Measurements from ENCODE around the gene MVD.

The MVD gene

GRCh38 chr16:88634141-88634993, 28.5 kb downstream of the MVD start:
- DNase-seq, result no peak
- peaks cover 0 to 16% (median 14%) of the 10 kb centered on the region in 4 donors for H3K4me1 ChIP-seq
- intact Hi-C loops (cut with DNase I; ENCODE audit: low total_unique reads), result no loop called here
- TF ChIP-seq CTCF (IDR thresholded peaks at IDR 0.05), result no peak
- peaks cover 0 to 54% of the 10 kb centered on the region in 2 donors for H3K27me3 ChIP-seq
- peak overlapping the region; percentile 30 to 44 for H3K4me3 ChIP-seq
- H3K9me3 ChIP-seq, result no peaks in the 10 kb centered on the region
- peaks cover 32 to 42% (median 40%) of the 10 kb centered on the region in 3 donors for H3K36me3 ChIP-seq
- H3K27ac ChIP-seq, result no peak overlapping the region

- Histone ChIP-seq H3K4me1 (peaks cover 0 to 16% (median 14%) of the 10 kb centered on the region in 4 donors), H3K4me3 (peak overlapping the region in 1 of 2 donors; percentile 44), H3K9me3 (no peaks in the 10 kb centered on the region), H3K36me3 (peaks cover 37 to 49% (median 47%) of the 10 kb centered on the region in 3 donors), H3K27me3 (peaks cover 0 to 47% of the 10 kb centered on the region in 2 donors), H3K27ac (no peak overlapping the region)
- TF ChIP-seq CTCF (IDR thresholded peaks at IDR 0.05), result no peak
- peak in 1 of 2 donors; percentile 37 for DNase-seq
- intact Hi-C loops (cut with DNase I; ENCODE audit: low total_unique reads), result no loop called here
These were observed 29.2 kb downstream of the MVD start for GRCh38 chr16:88633684-88634140.

GRCh38 chr16:88632587-88632930, 30.3 kb downstream of the MVD start:
- H3K27ac ChIP-seq, result no peak overlapping the region
- peaks cover 0 to 16% (median 14%) of the 10 kb centered on the region in 4 donors for H3K4me1 ChIP-seq
- peaks cover 0 to 36% of the 10 kb centered on the region in 2 donors for H3K27me3 ChIP-seq
- no peak overlapping the region for H3K4me3 ChIP-seq
- H3K36me3 ChIP-seq, result peaks cover 43 to 60% (median 58%) of the 10 kb centered on the region in 3 donors
- H3K9me3 ChIP-seq, result no peaks in the 10 kb centered on the region
- DNase-seq, result no peak
- no peak for TF ChIP-seq CTCF (IDR thresholded peaks at IDR 0.05)
- intact Hi-C loops (cut with DNase I; ENCODE audit: low total_unique reads), result no loop called here

GRCh38 chr16:88631920-88632586, 30.8 kb downstream of the MVD start:
- Histone ChIP-seq H3K27me3 (peaks cover 0 to 33% of the 10 kb centered on the region in 2 donors), H3K4me1 (peaks cover 0 to 16% (median 14%) of the 10 kb centered on the region in 4 donors), H3K36me3 (peaks cover 48 to 65% (median 63%) of the 10 kb centered on the region in 3 donors), H3K9me3 (no peaks in the 10 kb centered on the region), H3K4me3 (no peak overlapping the region), H3K27ac (no peak overlapping the region)
- TF ChIP-seq CTCF (IDR thresholded peaks at IDR 0.05), result no peak
- intact Hi-C loops (cut with DNase I; ENCODE audit: low total_unique reads), result no loop called here
- no peak for DNase-seq

GRCh38 chr16:88631384-88631783, 31.5 kb downstream of the MVD start:
- no peak overlapping the region for H3K27ac ChIP-seq
- no peak overlapping the region for H3K4me3 ChIP-seq
- H3K9me3 ChIP-seq, result no peaks in the 10 kb centered on the region
- intact Hi-C loops (cut with DNase I; ENCODE audit: low total_unique reads), result no loop called here
- peaks cover 54 to 72% (median 68%) of the 10 kb centered on the region in 3 donors for H3K36me3 ChIP-seq
- peaks cover 0 to 26% of the 10 kb centered on the region in 2 donors for H3K27me3 ChIP-seq
- DNase-seq, result no peak
- TF ChIP-seq CTCF (IDR thresholded peaks at IDR 0.05), result no peak
- H3K4me1 ChIP-seq, result peaks cover 0 to 16% (median 14%) of the 10 kb centered on the region in 4 donors

Measured in tibial artery (tissue), 4 donors.